Measurements from ENCODE around the gene INPP5A.

DNA sequence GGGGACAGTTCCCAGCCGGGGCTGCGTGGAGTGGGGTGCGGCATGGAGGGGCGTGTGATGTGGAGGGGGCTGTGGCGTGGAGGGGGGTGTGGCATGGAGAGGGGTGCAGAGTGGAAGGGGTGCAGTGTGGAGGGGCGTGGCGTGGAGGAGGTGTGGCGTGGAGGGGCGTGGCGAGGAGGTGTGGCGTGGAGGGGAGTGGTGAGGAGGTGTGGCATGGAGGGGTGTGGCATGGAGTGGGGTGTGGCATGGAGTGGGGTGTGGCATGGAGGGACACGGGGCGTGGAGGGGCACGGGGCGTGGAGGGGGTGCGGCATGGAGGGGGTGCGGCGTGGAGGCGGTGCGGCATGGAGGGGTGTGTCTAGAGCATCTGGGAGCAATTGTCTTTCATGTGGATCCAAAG, 214.8 kb downstream of the INPP5A start:
- TF ChIP-seq, protein P1, sequence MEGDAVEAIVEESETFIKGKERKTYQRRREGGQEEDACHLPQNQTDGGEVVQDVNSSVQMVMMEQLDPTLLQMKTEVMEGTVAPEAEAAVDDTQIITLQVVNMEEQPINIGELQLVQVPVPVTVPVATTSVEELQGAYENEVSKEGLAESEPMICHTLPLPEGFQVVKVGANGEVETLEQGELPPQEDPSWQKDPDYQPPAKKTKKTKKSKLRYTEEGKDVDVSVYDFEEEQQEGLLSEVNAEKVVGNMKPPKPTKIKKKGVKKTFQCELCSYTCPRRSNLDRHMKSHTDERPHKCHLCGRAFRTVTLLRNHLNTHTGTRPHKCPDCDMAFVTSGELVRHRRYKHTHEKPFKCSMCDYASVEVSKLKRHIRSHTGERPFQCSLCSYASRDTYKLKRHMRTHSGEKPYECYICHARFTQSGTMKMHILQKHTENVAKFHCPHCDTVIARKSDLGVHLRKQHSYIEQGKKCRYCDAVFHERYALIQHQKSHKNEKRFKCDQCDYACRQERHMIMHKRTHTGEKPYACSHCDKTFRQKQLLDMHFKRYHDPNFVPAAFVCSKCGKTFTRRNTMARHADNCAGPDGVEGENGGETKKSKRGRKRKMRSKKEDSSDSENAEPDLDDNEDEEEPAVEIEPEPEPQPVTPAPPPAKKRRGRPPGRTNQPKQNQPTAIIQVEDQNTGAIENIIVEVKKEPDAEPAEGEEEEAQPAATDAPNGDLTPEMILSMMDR (IDR thresholded peaks at IDR 0.05 in 8 of 11, conservative IDR thresholded peaks at IDR 0.05 in 3 of 11) = no peak
- no peak for TF ChIP-seq POLR2A (IDR thresholded peaks at IDR 0.05)
